Hepatocyte (in vitro differentiated cells): Measurements from ENCODE around the gene SNX14. TPM values are rescaled to one million over a fixed set of nuclear protein-coding genes. Genes with fewer than 3 reads are reported as not detected.
"Not testable (repeated sequence)": the region's sequence is repeated elsewhere in the genome, so short reads cannot be mapped to it uniquely, and the experiment has no call there.

ENCODE experiments used
- DNase-seq: peaks from one replicate; pipeline ENCODE4 v3.0.0-alpha.2; 2016; ENCODE audit warnings: low spot score
- H2AFZ ChIP-seq: fragments of 200-600 bp; sonication (generic); 2 replicates; pipeline ENCODE4 v1.6.0; 2016; ENCODE audit warnings: antibody characterized with exemption, mild to moderate bottlenecking
- H3K27ac ChIP-seq: fragments of 200-600 bp; sonication (generic); 2 replicates; pipeline ENCODE4 v1.5.1; 2016; ENCODE audit warnings: mild to moderate bottlenecking
- H3K27me3 ChIP-seq: fragments of 200-600 bp; sonication (generic); 2 replicates; pipeline ENCODE4 v1.6.1; 2016
- H3K36me3 ChIP-seq: fragments of 200-600 bp; sonication (generic); replicated peaks from 2 replicates; pipeline ENCODE4 v1.5.1; 2016; ENCODE audit warnings: low read depth; ENCODE audit not compliant: insufficient read depth
- H3K4me1 ChIP-seq: fragments of 200-600 bp; sonication (generic); 2 replicates; pipeline ENCODE4 v1.5.1; 2016; ENCODE audit warnings: mild to moderate bottlenecking, moderate library complexity; ENCODE audit not compliant: insufficient read depth
- H3K4me2 ChIP-seq: fragments of 200-600 bp; sonication (generic); 2 replicates; pipeline ENCODE4 v1.6.0; 2016
- H3K4me3 ChIP-seq: fragments of 200-600 bp; sonication (generic); 2 replicates; pipeline ENCODE4 v1.5.1; 2016; ENCODE audit warnings: mild to moderate bottlenecking
- H3K79me2 ChIP-seq: fragments of 200-600 bp; sonication (generic); 2 replicates; pipeline ENCODE4 v1.6.0; 2017; ENCODE audit warnings: mild to moderate bottlenecking
- H3K9me2 ChIP-seq: fragments of 200-600 bp; sonication (generic); replicated peaks from 2 replicates; pipeline ENCODE4 v1.6.0; 2017; ENCODE audit warnings: mild to moderate bottlenecking; ENCODE audit not compliant: insufficient read depth
- H3K9me3 ChIP-seq: fragments of 200-600 bp; sonication (generic); 2 replicates; pipeline ENCODE4 v1.5.1; 2016; ENCODE audit warnings: low read depth, mild to moderate bottlenecking
- H4K20me1 ChIP-seq: fragments of 200-600 bp; sonication (generic); 2 replicates; pipeline ENCODE4 v1.6.0; 2016; ENCODE audit warnings: mild to moderate bottlenecking; ENCODE audit not compliant: insufficient read depth, poor library complexity, severe bottlenecking
- CTCF ChIP-seq: fragments of 200-600 bp; sonication (generic); IDR thresholded peaks from 2 replicates; pipeline ENCODE4 v1.5.1; 2016; ENCODE audit warnings: antibody characterized with exemption, mild to moderate bottlenecking; ENCODE audit not compliant: poor library complexity
- EZH2 ChIP-seq: fragments of 200-600 bp; sonication (generic); IDR thresholded peaks from 2 replicates; pipeline ENCODE4 v1.6.1; 2016; ENCODE audit warnings: antibody characterized with exemption, mild to moderate bottlenecking, borderline replicate concordance
- EZH2phosphoT487 ChIP-seq: fragments of 200-600 bp; sonication (generic); IDR thresholded peaks from one replicate; pipeline ENCODE4 v1.6.1; 2018; ENCODE audit warnings: antibody characterized with exemption, mild to moderate bottlenecking, low read depth, moderate library complexity; ENCODE audit not compliant: unreplicated experiment, severe bottlenecking
- WGBS: methylation state at CpG from one replicate; pipeline ENCODE4 v1.1.6; 2016; ENCODE audit warnings: low lambda C conversion rate; ENCODE audit errors: missing lambda C conversion rate; 5-methylcytosine and 5-hydroxymethylcytosine counted together
- polyA plus RNA-seq: library from polyadenylated mRNA; unstranded; fragments of >200 nt; fragmentation: Nextera tagmentation; extraction: Ambion mirVana; gene quantifications from 2 replicates; pipeline ENCODE4 v1.2.1, GENCODE V29; 2016
- total RNA-seq: library from RNA; depleted of rRNA; stranded (reverse); fragments of >200 nt; gene quantifications from 2 replicates; pipeline ENCODE4 v1.2.3, GENCODE V29; 2014

SNX14 gene
- total and polyA plus RNA-seq, 2 experiments from 2014 or later = 58.4 to 140 TPM

- Histone ChIP-seq H3K4me1 (no peaks in the 10 kb centered on the region), H3K9me3 (no peaks in the 10 kb centered on the region), H3K4me2 (no peak overlapping the region), H3K4me3 (no peak overlapping the region), H2AFZ (no peak overlapping the region), H3K27ac (no peak overlapping the region), H3K79me2 (no peaks in the 10 kb centered on the region), H3K36me3 (no peaks in the 10 kb centered on the region), H4K20me1 (no peaks in the 10 kb centered on the region), H3K27me3 (no peaks in the 10 kb centered on the region), H3K9me2 (no peaks in the 10 kb centered on the region)
- 80% methylated on average over 1 of the region's 1 CpG for WGBS
- no peak for DNase-seq
- no peak for TF ChIP-seq CTCF
- TF ChIP-seq EZH2phosphoT487 = no peak
- no peak for TF ChIP-seq EZH2
These were observed 27.9 kb downstream of the SNX14 start for GRCh38 chr6:85565736-85566135.

- not testable (repeated sequence) for H3K36me3 ChIP-seq
- WGBS = 80% methylated on average over 2 of the region's 2 CpGs
These were observed 29.4 kb downstream of the SNX14 start for GRCh38 chr6:85564223-85564622.

GRCh38 chr6:85561750-85562357 lies 31.8 kb downstream of the SNX14 start:
- no peaks in the 10 kb centered on the region for H3K4me1 ChIP-seq
- no peak overlapping the region for H3K4me2 ChIP-seq
- TF ChIP-seq CTCF = no peak
- no peak for TF ChIP-seq EZH2phosphoT487
- TF ChIP-seq EZH2 = no peak
- H3K27me3 ChIP-seq = no peaks in the 10 kb centered on the region
- no peaks in the 10 kb centered on the region for H3K36me3 ChIP-seq
- H3K9me2 ChIP-seq = no peaks in the 10 kb centered on the region
- WGBS = 98% methylated on average over 3 of the region's 3 CpGs
- H3K4me3 ChIP-seq = no peak overlapping the region
- H4K20me1 ChIP-seq = no peaks in the 10 kb centered on the region
- H3K27ac ChIP-seq = no peak overlapping the region
- no peak for DNase-seq
- no peak overlapping the region for H2AFZ ChIP-seq
- H3K9me3 ChIP-seq = no peaks in the 10 kb centered on the region
- no peaks in the 10 kb centered on the region for H3K79me2 ChIP-seq

More at GRCh38 chr6:85564223-85564622, 29.4 kb downstream of the SNX14 start:
- H2AFZ ChIP-seq, H3K4me2 ChIP-seq, H3K27me3 ChIP-seq, H3K27ac ChIP-seq, H3K4me1 ChIP-seq, H4K20me1 ChIP-seq, H3K79me2 ChIP-seq, H3K9me3 ChIP-seq, DNase-seq, H3K9me2 ChIP-seq, H3K4me3 ChIP-seq: not testable (repeated sequence)

GRCh38 chr6:85556992-85557668 lies 36.5 kb downstream of the SNX14 start:
- Histone ChIP-seq H3K4me2 (no peak overlapping the region), H3K79me2 (no peaks in the 10 kb centered on the region), H3K27ac (no peak overlapping the region), H3K4me3 (no peak overlapping the region), H3K9me3 (no peaks in the 10 kb centered on the region), H3K9me2 (no peaks in the 10 kb centered on the region), H3K36me3 (no peaks in the 10 kb centered on the region), H4K20me1 (no peaks in the 10 kb centered on the region), H2AFZ (no peak overlapping the region), H3K4me1 (no peaks in the 10 kb centered on the region), H3K27me3 (no peaks in the 10 kb centered on the region)
- TF ChIP-seq EZH2phosphoT487 (no peak), EZH2 (no peak), CTCF (no peak)
- DNase-seq = no peak
- 97% methylated on average over 3 of the region's 3 CpGs for WGBS
